H1 (cell line): ENCODE results near the gene ZBTB16. TPM values are rescaled to one million over a fixed set of nuclear protein-coding genes. Genes with fewer than 3 reads are reported as not detected.

ENCODE experiments used
- CTCF ChIA-PET: fragments of 300-600 bp; sonication (Branson Sonifier 250); formaldehyde crosslinking; loops from one replicate; lab custom pipeline; 2021; ENCODE audit not compliant: partially characterized antibody; lab: Charles Lee
- POLR2A ChIA-PET: fragments of 300-600 bp; sonication (Branson Sonifier 250); formaldehyde crosslinking; loops from one replicate; lab custom pipeline; 2021; ENCODE audit warnings: inconsistent platforms; ENCODE audit not compliant: partially characterized antibody; lab: Charles Lee
- DNase-seq, 2 experiments: peaks; one replicate each; pipeline versions ENCODE4 v3.0.0 to v3.0.0-alpha.2; 2010 to 2022; ENCODE audit warnings: low spot score in 2 of 2, low read depth in 1 of 2, mixed read lengths in 1 of 2
- FAIRE-seq: peaks from 2 replicates; lab custom pipeline; 2011; peaks lifted over from hg19 to GRCh38; lab: Jason Lieb, UNC
- H2AFZ ChIP-seq: 2 replicates; pipeline ENCODE4 v1.8.1; 2012; ENCODE audit warnings: low read length, inconsistent platforms
- H2AK5ac ChIP-seq: 2 replicates; pipeline ENCODE4 v1.6.1; 2013; ENCODE audit warnings: low read depth, low read length
- H2BK120ac ChIP-seq: replicated peaks from 2 replicates; pipeline ENCODE3; 2013; ENCODE audit warnings: low read depth, low read length, inconsistent platforms
- H2BK12ac ChIP-seq: 2 replicates; pipeline ENCODE4 v1.6.1; 2013; ENCODE audit warnings: low read depth, low read length
- H2BK15ac ChIP-seq: 2 replicates; pipeline ENCODE4 v1.6.1; 2013; ENCODE audit warnings: low read length
- H2BK20ac ChIP-seq: 2 replicates; pipeline ENCODE4 v1.6.1; 2013; ENCODE audit warnings: low read length
- H2BK5ac ChIP-seq: 2 replicates; pipeline ENCODE4 v1.6.1; 2013; ENCODE audit warnings: low read depth, low read length
- H3K14ac ChIP-seq: 2 replicates; pipeline ENCODE4 v1.6.1; 2013; ENCODE audit warnings: inconsistent platforms; ENCODE audit not compliant: insufficient read length
- H3K18ac ChIP-seq: 2 replicates; pipeline ENCODE4 v1.6.1; 2013; ENCODE audit warnings: low read length; ENCODE audit errors: extremely low read depth
- H3K23ac ChIP-seq: 2 replicates; pipeline ENCODE4 v1.6.1; 2013; ENCODE audit warnings: inconsistent platforms; ENCODE audit not compliant: insufficient read length
- H3K23me2 ChIP-seq: 2 replicates; pipeline ENCODE4 v1.6.1; 2013; ENCODE audit warnings: low read depth, low read length
- H3K27ac ChIP-seq: 2 replicates; pipeline ENCODE4 v1.6.1; 2011; ENCODE audit warnings: low read depth, low read length, inconsistent platforms
- H3K27me3 ChIP-seq, 4 experiments: replicated peaks in 1 of 4; 1 replicate in 1 of 4; 2 replicates in 3 of 4; pipeline versions ENCODE4 v1.6.1 to v1.8.1; 2011 to 2013; ENCODE audit warnings: low read length in 3 of 4, mild to moderate bottlenecking in 3 of 4, inconsistent platforms in 2 of 4, mixed read lengths in 2 of 4, moderate library complexity in 1 of 4; ENCODE audit not compliant: control insufficient read depth in 3 of 4, insufficient read depth in 3 of 4; ENCODE audit errors: extremely low read depth in 1 of 4
- H3K36me3 ChIP-seq, 4 experiments: 2 replicates each; pipeline versions ENCODE4 v1.6.1 to v1.8.1; 2011 to 2013; ENCODE audit warnings: mild to moderate bottlenecking in 4 of 4, low read length in 3 of 4, moderate library complexity in 2 of 4, control low read depth in 1 of 4, inconsistent platforms in 1 of 4; ENCODE audit not compliant: insufficient read depth in 4 of 4, control insufficient read depth in 2 of 4
- H3K4ac ChIP-seq: replicated peaks from 2 replicates; pipeline ENCODE3; 2013; ENCODE audit warnings: low read length, low read depth, mixed read lengths, inconsistent platforms; ENCODE audit not compliant: insufficient read length
- H3K4me1 ChIP-seq, 4 experiments: replicated peaks in 1 of 4; 1 replicate in 1 of 4; 2 replicates in 3 of 4; pipeline versions ENCODE4 v1.6.1 to v1.8.1; 2011 to 2013; ENCODE audit warnings: low read length in 3 of 4, inconsistent platforms in 2 of 4, mixed read lengths in 1 of 4; ENCODE audit not compliant: insufficient read depth in 4 of 4, control insufficient read depth in 3 of 4
- H3K4me2 ChIP-seq, 2 experiments: 2 replicates each; pipeline versions ENCODE4 v1.6.1 to v1.8.1; 2011 to 2013; ENCODE audit warnings: low read depth in 2 of 2, low read length in 2 of 2, control low read depth in 1 of 2, inconsistent platforms in 1 of 2, mild to moderate bottlenecking in 1 of 2; ENCODE audit not compliant: insufficient read depth in 1 of 2
- H3K4me3 ChIP-seq, 4 experiments: fragments of 200-600, 300-600 bp in 1 of 4; sonication (generic), shearing (Covaris generic), sonication (Bioruptor Twin) in 1 of 4; 2 replicates each; pipeline versions ENCODE4 v1.5.1 to v1.8.1; 2011 to 2016; ENCODE audit warnings: low read length in 4 of 4, low read depth in 3 of 4, control low read depth in 2 of 4, inconsistent platforms in 2 of 4, mild to moderate bottlenecking in 2 of 4, mixed read lengths in 1 of 4, moderate library complexity in 1 of 4; ENCODE audit not compliant: insufficient read depth in 2 of 4; ENCODE audit errors: extremely low read depth in 1 of 4
- H3K56ac ChIP-seq: replicated peaks from 2 replicates; pipeline ENCODE3; 2013; ENCODE audit warnings: low read depth, mild to moderate bottlenecking, mixed read lengths, low read length, inconsistent platforms; ENCODE audit not compliant: insufficient read length
- H3K79me1 ChIP-seq: 2 replicates; pipeline ENCODE4 v1.6.1; 2013; ENCODE audit warnings: low read depth, low read length, control low read depth
- H3K79me2 ChIP-seq, 2 experiments: 2 replicates each; pipeline versions ENCODE4 v1.6.1 to v1.8.1; 2012 to 2013; ENCODE audit warnings: low read length in 2 of 2, mild to moderate bottlenecking in 2 of 2, inconsistent platforms in 1 of 2; ENCODE audit not compliant: insufficient read depth in 2 of 2, control insufficient read depth in 1 of 2
- H3K9ac ChIP-seq, 4 experiments: replicated peaks in 1 of 4; 1 replicate in 1 of 4; 2 replicates in 3 of 4; pipeline versions ENCODE4 v1.6.1 to v1.8.1; 2011 to 2013; ENCODE audit warnings: low read depth in 3 of 4, low read length in 3 of 4, control low read depth in 2 of 4, mild to moderate bottlenecking in 2 of 4, moderate library complexity in 2 of 4, inconsistent platforms in 1 of 4; ENCODE audit errors: extremely low read depth in 1 of 4
- H3K9me3 ChIP-seq, 2 experiments: 2 replicates each; pipeline versions ENCODE4 v1.6.1 to v1.8.1; 2012 to 2013; ENCODE audit warnings: mild to moderate bottlenecking in 2 of 2, moderate library complexity in 2 of 2, control low read depth in 1 of 2, inconsistent platforms in 1 of 2, low read depth in 1 of 2, low read length in 1 of 2, mixed read lengths in 1 of 2; ENCODE audit not compliant: insufficient read depth in 2 of 2
- H4K20me1 ChIP-seq, 2 experiments: replicated peaks in 1 of 2; 2 replicates each; pipeline versions ENCODE3 to v1.8.1; 2011 to 2013; ENCODE audit warnings: inconsistent platforms in 2 of 2, low read length in 2 of 2, mild to moderate bottlenecking in 1 of 2; ENCODE audit not compliant: insufficient read depth in 2 of 2, control insufficient read depth in 1 of 2
- H4K5ac ChIP-seq: 2 replicates; pipeline ENCODE4 v1.6.1; 2013; ENCODE audit warnings: low read length, low read depth, mixed read lengths, inconsistent platforms; ENCODE audit not compliant: insufficient read length
- H4K8ac ChIP-seq: 2 replicates; pipeline ENCODE4 v1.8.0; 2013; ENCODE audit warnings: mild to moderate bottlenecking, moderate library complexity, low read length, inconsistent platforms; ENCODE audit not compliant: insufficient read depth; ENCODE audit errors: extremely low read depth
- H4K91ac ChIP-seq: replicated peaks from 2 replicates; pipeline ENCODE3; 2013; ENCODE audit warnings: low read length, mixed read lengths, inconsistent platforms; ENCODE audit not compliant: insufficient read length
- ASH2L ChIP-seq: fragments of 200-600, 300-600 bp; sonication (generic); IDR thresholded peaks from one replicate; pipeline ENCODE4 v1.7.1; 2017; ENCODE audit warnings: low read length
- BACH1 ChIP-seq: IDR thresholded peaks from 2 replicates; pipeline ENCODE4 v1.6.1; 2012; ENCODE audit warnings: low read length, improper control_type of control experiment
- CTBP2 ChIP-seq: IDR thresholded peaks from 2 replicates; pipeline ENCODE4 v1.7.0; 2011; ENCODE audit warnings: borderline replicate concordance, mild to moderate bottlenecking, moderate library complexity, mixed read lengths, low read length; ENCODE audit not compliant: insufficient read depth, insufficient read length
- KDM1A ChIP-seq: fragments of 200-600, 300-600 bp; sonication (generic); IDR thresholded peaks from 2 replicates; pipeline ENCODE4 v1.7.1; 2016; ENCODE audit warnings: mild to moderate bottlenecking, low read length, borderline replicate concordance
- POLR2AphosphoS5 ChIP-seq: IDR thresholded peaks from 2 replicates; pipeline ENCODE4 v1.6.1; 2011; ENCODE audit warnings: low read depth, low read length
- RBBP5 ChIP-seq: IDR thresholded peaks from 2 replicates; pipeline ENCODE4 v1.7.1; 2012; ENCODE audit warnings: low read depth, mild to moderate bottlenecking, inconsistent platforms, low read length, moderate library complexity, borderline replicate concordance
- SIN3A ChIP-seq, 2 experiments: IDR thresholded peaks in 1 of 2; conservative IDR thresholded peaks in 1 of 2; 2 replicates each; pipeline ENCODE4 v1.6.1; 2011 to 2012; ENCODE audit warnings: low read length in 2 of 2, improper control_type of control experiment in 1 of 2, low read depth in 1 of 2, mild to moderate bottlenecking in 1 of 2
- SUZ12 ChIP-seq: fragments of 200-600 bp; sonication (generic); IDR thresholded peaks from 2 replicates; pipeline ENCODE4 v1.6.1; 2012; ENCODE audit warnings: mild to moderate bottlenecking, inconsistent platforms, low read length, moderate library complexity, mixed read lengths
- YY1 ChIP-seq: IDR thresholded peaks from 2 replicates; pipeline ENCODE4 v1.6.1; 2011; ENCODE audit warnings: low read depth, mild to moderate bottlenecking, low read length
- whole genome bisulfite sequencing, 2 experiments: shearing (Covaris generic) in 1 of 2; methylation state at CpG; one replicate each; pipeline versions ENCODE4 v1.1.6 to v1.1.7; 2013 to 2015; ENCODE audit warnings: low lambda C conversion rate in 2 of 2, mixed read lengths in 2 of 2, inconsistent platforms in 1 of 2, low coverage in 1 of 2, missing lambda C conversion rate in 1 of 2; ENCODE audit not compliant: insufficient replicate concordance in 2 of 2, insufficient coverage in 1 of 2, insufficient read length in 1 of 2; ENCODE audit errors: extremely low coverage in 1 of 2, missing lambda C conversion rate in 1 of 2; 5-methylcytosine and 5-hydroxymethylcytosine counted together
- polyA plus RNA-seq, 7 experiments: library from polyadenylated mRNA; depleted of rRNA in 3 of 7; stranded (reverse) in 5 of 7; unstranded in 2 of 7; fragments of >200 nt in 5 of 7; fragments of 200-250 nt in 2 of 7; gene quantifications; 1 replicate in 5 of 7; 2 replicates in 1 of 7; 4 replicates in 1 of 7; pipeline versions ENCODE4 v1.2.1 to v1.2.3, GENCODE V29; 2011 to 2013; ENCODE audit warnings: missing spikeins in 2 of 7, mixed read lengths in 2 of 7
- total RNA-seq: library from RNA; stranded (reverse); fragmentation: NEBNext Ultra II Directional; extraction: Animal tissue kit (Norgen Biotek cat#: 25700); gene quantifications from 2 replicates; pipeline ENCODE4 v1.2.1, GENCODE V29; 2021
- TF ChIP-seq, protein P1 (sequence below): IDR thresholded peaks from 2 replicates; pipeline ENCODE4 v1.6.1; 2011; ENCODE audit warnings: low read depth, mild to moderate bottlenecking, low read length; ENCODE audit not compliant: insufficient read depth

ZBTB16 gene
- total and polyA plus RNA-seq, 2 of the 8 experiments (the other 6 are each of a cell fraction or from before 2014, with no cell fraction given) = 0.12 to 0.61 TPM

DNA sequence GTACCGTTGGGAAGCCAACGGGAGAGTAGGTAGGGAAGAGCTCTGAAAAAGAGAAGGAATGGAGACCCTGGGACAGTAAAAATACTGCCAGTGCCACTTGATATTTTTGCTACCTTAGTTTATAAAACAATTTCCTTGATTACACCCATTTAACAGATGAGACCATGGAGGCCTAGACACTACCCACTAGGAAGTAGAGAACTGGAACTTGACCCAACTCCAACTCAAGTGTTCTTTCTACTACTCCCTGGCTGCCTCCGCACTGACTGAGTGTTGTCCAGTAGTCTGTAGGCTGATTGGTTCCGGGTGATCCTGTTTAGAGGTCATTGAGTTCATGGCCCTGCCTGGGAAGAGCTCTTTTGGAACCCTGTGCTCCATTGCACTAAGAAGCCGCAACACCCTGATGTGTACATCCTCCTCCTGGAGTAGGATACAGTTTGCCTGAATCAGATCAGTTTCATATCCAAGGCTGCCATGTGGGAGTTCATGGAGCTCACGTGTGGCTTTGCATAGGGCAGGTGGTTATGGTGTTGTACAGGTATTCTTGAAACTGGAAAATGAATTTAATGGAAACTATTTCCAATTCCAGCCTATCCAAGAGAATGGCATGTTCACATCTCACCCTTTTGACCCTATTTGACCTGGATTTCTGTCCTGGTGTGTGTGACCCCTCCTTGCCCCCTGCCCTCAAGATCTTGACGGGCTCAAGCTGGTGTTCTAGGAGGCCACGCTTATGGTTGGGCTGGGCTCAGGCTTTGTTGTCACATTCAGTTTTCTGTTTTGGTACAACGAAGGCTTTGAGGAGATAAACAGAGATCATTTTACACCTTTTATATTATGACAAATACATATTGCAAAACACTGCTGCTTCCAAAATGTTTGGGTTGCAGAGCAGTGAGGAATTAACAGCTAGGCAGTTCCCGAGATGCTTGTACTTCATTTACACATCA lies 134.5 kb downstream of the ZBTB16 start:
- no peak overlapping the region for H2AFZ ChIP-seq
- H2AK5ac ChIP-seq = no peak overlapping the region
- no peak overlapping the region for H2BK20ac ChIP-seq
- H4K8ac ChIP-seq = no peak overlapping the region
- no peak overlapping the region for H2BK5ac ChIP-seq
- H3K4ac ChIP-seq = no peak overlapping the region
- H3K36me3 ChIP-seq = no peaks in the 10 kb centered on the region
- no peak overlapping the region for H3K9ac ChIP-seq
- peaks cover 0 to 5% (median 0%) of the 10 kb centered on the region in 4 experiments; a peak in 2 of 7 replicates for H3K4me1 ChIP-seq
- no peak for DNase-seq
- WGBS, 2 experiments = 86% methylated on average over 10 of the region's 10 CpGs; no CpG with 5 or more reads in 1 of the 2 experiments
- H3K23ac ChIP-seq = no peak overlapping the region
- no peaks in the 10 kb centered on the region for H3K27me3 ChIP-seq
- no peak for FAIRE-seq
- H2BK12ac ChIP-seq = no peak overlapping the region
- no peak overlapping the region for H4K5ac ChIP-seq
- 0 out of 4 replicates have a peak, but pooled peaks cover 0 to 2% of the 10 kb centered on the region in 2 experiments for H3K9me3 ChIP-seq
- H4K91ac ChIP-seq = no peak overlapping the region
- H2BK15ac ChIP-seq = no peak overlapping the region
- H4K20me1 ChIP-seq = no peaks in the 10 kb centered on the region
- no peaks in the 10 kb centered on the region for H3K79me1 ChIP-seq
- no peak overlapping the region for H3K56ac ChIP-seq
- H3K23me2 ChIP-seq = no peaks in the 10 kb centered on the region
- H3K18ac ChIP-seq = no peak overlapping the region
- H3K27ac ChIP-seq = no peak overlapping the region
- no peak overlapping the region for H2BK120ac ChIP-seq
- ChIA-PET CTCF (interaction anchor here (0.7 to 5.8 kb wide), 13 partner anchors 9 to 202 kb away, joined by 3 to 52 read pairs (median 5); no protein-coding TSS in a partner anchor), POLR2A (no interaction called here)
- H3K4me2 ChIP-seq = no peak overlapping the region
- H3K79me2 ChIP-seq = no peaks in the 10 kb centered on the region
- no peak overlapping the region for H3K14ac ChIP-seq
- no peak overlapping the region for H3K4me3 ChIP-seq
- TF ChIP-seq ASH2L = no peak
- TF ChIP-seq, protein P1, sequence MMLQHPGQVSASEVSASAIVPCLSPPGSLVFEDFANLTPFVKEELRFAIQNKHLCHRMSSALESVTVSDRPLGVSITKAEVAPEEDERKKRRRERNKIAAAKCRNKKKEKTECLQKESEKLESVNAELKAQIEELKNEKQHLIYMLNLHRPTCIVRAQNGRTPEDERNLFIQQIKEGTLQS = no peak
- TF ChIP-seq POLR2AphosphoS5 = no peak
- TF ChIP-seq CTBP2 = no peak
- TF ChIP-seq KDM1A = no peak
- no peak for TF ChIP-seq YY1
- no peak for TF ChIP-seq BACH1
- no peak for TF ChIP-seq SUZ12
- no peak for TF ChIP-seq SIN3A (conservative IDR thresholded peaks at IDR 0.05 in 1 of 2, IDR thresholded peaks at IDR 0.05 in 1 of 2; ENCODE audit: low read depth in 1 of 2, low read length in 2 of 2)
- TF ChIP-seq RBBP5 = no peak
